NCI-H146 (cell line): ENCODE measurements around the gene TECPR1.
A peak's percentile ranks its signal among the peaks of the same experiment; 100 is the strongest.

Source experiments
- DNase-seq: peaks from one replicate; lab custom pipeline; 2025; lab: John Stamatoyannopoulos, UW

TECPR1 gene, protein sequence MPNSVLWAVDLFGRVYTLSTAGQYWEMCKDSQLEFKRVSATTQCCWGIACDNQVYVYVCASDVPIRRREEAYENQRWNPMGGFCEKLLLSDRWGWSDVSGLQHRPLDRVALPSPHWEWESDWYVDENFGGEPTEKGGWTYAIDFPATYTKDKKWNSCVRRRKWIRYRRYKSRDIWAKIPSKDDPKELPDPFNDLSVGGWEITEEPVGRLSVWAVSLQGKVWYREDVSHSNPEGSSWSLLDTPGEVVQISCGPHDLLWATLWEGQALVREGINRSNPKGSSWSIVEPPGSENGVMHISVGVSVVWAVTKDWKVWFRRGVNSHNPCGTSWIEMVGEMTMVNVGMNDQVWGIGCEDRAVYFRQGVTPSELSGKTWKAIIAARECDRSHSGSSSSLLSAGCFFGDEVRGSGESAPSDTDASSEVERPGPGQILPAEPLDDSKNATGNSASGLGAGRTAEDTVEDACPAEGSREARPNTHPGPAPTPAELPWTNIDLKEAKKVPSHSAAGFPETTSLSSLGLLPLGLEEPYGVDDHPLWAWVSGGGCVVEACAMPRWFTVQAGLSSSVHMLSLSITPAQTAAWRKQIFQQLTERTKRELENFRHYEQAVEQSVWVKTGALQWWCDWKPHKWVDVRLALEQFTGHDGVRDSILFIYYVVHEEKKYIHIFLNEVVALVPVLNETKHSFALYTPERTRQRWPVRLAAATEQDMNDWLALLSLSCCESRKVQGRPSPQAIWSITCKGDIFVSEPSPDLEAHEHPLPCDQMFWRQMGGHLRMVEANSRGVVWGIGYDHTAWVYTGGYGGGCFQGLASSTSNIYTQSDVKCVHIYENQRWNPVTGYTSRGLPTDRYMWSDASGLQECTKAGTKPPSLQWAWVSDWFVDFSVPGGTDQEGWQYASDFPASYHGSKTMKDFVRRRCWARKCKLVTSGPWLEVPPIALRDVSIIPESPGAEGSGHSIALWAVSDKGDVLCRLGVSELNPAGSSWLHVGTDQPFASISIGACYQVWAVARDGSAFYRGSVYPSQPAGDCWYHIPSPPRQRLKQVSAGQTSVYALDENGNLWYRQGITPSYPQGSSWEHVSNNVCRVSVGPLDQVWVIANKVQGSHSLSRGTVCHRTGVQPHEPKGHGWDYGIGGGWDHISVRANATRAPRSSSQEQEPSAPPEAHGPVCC

DNA sequence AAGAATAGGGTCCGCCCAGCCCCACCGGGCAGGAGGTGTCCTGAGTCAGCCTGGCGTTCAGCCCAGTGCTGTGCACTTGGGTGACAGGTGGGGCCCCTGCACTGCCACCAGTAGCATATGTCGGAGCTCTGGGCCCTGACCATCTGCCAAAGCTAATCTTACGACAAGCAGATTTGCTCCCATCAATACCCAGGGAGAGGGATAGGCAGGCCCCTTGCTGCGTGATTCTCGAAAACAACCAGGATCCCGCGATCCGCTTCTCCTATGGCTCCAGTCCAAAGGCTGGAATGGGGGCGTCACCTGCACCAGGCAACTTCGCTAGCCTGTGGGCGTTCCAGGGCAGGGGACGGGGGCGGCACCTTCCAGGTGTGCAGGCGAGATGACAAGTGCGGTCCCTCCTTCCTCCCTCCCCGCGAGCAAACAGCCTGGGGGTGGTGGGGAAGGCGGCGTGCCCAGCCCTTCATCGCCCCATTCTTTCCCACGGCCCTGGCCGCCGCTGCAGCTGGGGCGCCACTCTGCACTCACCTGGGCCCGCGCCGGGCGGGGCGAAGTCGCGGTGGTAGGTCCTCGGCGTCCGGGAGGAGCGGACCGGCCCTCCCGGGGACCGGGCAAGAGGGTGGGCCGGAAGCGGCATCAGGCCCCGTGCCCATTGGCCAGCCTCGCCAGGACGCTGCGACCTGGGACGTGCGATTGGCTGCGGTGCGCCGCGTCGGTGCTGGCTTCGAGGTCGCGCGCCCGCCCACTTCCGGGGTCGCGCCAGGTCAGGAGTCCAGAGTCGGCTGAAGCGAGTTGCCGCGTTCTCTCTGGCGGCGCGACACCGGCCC is at the start of gene TECPR1:
Gene TECPR1, minus strand, starts transcription at position 632 of the 824 bp plus-strand sequence. CDS start 6,086 bp downstream, outside the sequence.
- peak; percentile 94 for DNase-seq

DNA sequence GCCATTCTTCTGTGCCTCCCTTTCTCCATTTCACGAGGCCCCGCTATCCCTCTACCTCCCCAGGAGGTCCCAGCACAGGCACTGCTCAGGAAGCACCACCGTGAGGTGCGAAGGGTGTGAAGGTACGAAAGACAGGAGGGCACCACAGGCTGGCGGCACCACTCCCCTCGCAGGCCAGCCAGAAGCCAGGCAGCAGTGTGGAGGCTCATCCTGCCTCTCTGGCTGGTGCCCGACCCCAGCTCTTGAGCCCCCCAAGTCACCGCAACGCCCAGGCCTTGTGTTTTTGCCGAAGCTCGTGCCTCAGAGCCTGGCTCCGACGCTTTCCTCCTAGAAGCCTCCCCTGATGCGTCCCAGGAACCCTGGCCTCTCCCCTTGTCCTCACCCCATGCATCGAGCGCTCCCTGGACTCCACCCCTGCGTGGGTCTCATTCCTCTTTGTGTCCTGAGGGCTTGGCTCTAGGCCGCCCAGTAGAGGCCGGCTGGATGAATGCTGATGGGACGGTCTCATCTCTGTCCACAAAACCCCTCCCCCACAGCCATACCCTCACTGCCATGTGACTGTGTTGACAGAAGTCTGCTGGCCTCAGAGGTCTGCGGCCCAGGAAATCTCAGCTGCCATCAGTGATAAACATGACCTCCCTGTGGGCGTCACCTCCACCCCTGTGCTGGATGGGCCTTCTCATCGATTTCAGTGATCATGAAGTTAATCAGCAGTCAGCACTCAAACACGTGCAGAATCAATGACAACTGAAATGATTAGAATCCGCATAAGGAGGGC is 48.8 kb upstream of the TECPR1 start:
- no peak for DNase-seq

DNA sequence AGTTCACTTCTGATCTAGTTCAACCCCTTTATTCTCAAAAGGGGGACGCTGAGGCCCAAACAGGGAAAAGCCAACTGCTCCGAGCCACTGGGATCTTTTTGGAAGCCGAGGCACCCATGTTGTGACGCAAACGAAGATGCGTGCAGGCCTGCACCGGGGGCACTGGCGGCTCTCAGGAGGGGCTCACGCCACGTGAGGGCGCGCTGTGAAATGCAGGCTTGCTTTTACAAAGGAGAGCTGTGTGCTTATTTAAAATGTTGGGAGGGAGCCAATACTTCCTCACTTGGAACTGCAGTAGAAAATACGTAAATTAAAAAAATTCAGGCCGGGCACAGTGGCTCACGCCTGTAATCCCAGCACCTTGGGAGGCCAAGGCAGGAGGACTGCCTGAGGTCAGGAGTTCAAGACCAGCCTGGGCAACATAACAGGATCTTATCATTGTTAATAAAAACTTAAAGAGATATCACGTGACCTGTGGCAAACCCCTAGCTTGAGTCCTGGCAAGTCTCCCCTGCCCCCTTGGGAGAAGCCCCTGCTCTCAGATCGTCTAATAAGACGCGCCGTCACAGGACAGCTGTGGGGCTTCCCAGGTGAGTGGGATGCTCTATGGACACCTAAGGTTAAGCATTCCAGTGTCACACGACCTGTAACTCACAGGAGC is 45.7 kb upstream of the TECPR1 start:
- no peak for DNase-seq

DNA sequence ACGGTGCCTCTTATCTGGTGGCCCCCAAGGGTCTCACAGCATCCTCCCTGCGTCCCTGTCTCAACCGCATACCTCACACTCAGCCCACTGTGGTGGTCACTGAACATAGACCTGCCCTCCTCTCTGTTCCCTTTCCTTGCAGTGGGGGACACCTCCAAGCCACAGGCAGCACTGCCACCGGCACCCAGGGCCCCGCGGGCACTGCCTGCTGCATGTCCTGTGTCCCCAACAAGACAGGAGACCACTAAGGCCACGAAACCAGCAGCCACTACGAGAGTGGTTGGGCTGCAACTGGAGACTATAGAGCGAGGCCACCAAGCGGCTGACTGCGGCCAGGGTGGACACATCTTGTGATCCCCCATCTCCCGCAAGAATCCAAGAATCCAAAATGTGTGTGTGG is 44.8 kb upstream of the TECPR1 start:
- no peak for DNase-seq

DNA sequence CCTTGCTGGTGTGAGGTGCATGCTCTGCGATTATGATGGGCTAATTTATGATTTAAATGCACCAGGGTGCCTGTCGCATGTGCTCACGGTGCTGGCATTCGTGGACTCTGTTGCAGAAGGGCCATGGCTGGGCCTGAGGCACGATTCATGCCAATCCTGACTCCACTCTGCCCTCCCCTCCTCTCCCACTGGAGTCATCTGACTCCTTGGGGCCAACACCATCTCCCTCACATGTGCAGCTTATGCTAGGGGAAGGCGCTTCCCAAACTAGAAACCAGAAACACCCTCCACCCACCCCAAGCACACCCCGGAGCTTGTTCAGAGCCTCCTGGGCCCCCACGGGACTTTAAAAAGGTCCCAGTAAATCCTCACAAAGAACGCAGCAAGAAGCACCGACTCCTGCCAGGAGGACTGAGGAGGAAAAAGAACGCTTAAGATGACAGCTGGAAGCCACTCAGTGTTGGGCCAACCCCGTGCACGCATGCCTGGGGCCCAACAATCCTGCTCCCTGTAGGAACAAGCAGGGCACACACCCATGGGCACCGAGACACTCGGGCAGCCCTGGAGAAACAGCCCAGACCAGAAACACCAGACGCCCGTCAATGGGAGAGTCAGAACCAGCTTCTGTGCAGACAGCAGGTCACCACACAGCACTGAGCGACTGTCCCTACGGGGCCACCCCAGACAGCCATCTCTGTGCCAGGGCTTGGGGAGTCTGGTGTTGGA is 43.6 kb upstream of the TECPR1 start:
- no peak for DNase-seq

DNA sequence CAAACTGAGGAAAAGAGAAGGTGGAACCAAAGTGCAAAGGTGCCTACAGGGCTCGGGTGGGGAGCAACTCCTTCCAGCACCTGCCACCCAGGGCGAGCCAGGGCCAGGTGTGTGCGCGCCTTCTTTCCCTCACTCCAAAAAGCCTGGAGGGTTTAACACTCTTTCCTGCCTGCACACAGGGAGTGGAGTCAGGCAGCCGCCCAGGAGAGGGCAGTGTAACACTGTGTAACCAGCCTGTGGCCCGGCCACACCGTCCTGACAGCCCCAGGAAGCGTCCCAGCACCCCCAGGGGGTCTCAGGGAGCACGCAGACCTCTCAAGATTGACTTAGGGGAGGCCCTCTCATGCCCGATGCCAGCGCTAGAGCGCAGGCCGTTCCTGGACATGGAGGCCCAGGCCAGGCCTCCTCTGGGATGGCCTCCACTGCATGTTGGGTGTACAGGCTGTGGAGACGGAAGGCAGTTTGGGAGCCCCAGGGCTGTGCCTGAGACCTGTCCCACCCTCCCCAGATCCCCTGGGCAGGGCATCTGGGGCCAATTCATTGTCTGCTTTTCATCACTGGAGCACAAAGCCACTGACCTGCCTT is 42.9 kb upstream of the TECPR1 start:
- DNase-seq: peak; percentile 70

DNA sequence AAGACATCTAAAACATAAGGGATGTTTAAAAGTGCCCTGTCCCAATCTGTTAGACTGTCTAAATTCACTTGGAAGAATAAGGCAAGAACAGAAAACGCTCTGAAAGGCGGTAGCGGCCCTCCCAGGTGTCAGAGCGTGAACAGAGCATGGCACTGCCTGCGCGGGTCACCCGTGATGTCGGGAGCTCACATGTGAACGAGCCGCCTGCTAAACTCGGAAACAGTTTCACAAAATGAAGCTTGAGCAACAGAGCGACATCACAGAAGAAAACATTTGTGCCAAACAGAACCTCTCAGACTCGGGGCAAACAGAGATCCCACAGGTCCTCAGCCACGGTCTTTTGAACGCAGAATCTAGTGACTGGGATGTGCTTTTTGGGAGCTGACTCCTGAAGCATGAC is 42.3 kb upstream of the TECPR1 start:
- no peak for DNase-seq

DNA sequence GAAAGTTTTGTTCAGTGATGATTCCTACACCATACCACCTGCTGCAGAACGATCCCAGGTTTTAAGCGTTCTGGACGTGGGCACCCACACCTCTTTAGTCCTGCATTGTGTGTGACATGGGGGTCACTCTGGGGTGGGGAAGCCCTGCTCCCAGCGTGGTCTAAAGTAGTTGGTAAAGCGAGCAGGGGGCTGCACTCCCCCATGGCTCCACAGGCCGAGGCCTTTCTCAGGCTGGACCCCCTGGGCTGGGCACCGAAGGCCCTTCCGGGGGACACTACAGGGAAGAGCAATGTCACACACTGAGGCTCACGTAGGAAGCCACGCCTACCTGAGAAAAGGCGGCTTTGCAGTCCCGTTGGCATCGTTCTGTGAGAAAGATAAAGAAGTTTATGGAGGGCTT is 41.7 kb upstream of the TECPR1 start:
- DNase-seq: no peak

DNA sequence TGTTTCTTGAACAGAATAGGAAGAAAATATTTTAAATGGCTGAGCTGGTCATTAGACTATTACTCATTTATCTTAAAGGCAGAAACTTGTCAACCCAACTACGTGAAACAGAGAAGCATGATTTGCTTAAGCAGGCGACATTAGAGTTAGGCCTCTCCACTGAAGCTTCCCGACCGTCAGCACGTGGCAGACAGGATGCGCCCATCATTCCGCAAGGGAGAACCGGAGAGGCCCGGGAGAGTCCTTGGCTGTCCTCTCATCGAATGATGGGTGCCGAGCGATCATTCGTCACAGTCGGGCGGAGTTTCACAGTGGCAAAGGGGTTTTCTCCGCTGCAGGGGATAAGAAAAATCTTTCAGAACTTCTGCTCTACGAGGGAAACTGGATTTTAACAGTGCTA is 41.2 kb upstream of the TECPR1 start:
- DNase-seq: no peak

DNA sequence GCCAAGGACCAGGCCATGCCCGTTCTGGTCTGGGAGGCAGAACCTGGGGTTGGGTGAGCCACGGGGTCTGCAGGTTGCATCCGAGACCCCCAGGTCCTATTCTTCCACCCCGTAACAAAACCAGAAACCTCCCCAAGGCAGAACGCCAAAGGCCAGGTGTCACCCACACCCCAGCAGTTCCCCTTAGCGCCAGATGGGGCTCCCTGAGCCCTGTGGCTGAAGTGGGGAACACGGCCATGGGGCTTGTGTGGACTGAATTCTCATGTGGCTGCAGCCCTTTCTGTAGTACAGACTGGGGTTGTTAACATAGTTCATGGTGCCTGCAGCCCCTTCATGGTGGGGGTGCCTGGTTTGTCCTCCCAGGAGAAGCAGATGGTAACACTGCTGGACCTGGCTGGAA is 39.7 kb upstream of the TECPR1 start:
- no peak for DNase-seq

DNA sequence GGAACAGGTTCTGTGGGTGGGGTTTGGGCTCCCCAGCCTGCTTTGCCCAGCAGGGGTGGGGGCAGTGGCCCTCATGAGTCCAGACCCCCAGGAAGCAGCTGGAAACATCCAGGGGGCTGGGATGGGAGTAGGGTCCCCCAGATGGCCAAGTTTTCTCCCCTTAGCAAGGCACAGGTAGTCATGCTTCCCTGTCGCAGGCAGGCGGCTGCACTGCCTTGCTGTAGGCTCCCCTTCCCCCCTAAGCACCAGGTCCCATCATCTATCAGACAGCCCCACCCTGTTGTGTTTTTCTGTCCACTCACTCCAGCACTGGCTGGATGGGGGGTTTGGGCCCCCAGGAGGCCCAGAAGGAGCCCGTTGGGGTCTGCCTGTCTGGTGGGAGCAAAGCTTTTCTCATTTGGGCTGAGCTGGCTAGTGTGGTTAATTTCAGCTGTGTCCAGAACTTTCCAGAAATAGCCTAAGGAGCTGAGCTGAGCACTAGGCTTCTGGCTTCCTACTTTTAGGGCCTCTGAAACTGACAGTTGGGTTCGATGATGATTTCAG is 37.4 kb upstream of the TECPR1 start:
- no peak for DNase-seq

DNA sequence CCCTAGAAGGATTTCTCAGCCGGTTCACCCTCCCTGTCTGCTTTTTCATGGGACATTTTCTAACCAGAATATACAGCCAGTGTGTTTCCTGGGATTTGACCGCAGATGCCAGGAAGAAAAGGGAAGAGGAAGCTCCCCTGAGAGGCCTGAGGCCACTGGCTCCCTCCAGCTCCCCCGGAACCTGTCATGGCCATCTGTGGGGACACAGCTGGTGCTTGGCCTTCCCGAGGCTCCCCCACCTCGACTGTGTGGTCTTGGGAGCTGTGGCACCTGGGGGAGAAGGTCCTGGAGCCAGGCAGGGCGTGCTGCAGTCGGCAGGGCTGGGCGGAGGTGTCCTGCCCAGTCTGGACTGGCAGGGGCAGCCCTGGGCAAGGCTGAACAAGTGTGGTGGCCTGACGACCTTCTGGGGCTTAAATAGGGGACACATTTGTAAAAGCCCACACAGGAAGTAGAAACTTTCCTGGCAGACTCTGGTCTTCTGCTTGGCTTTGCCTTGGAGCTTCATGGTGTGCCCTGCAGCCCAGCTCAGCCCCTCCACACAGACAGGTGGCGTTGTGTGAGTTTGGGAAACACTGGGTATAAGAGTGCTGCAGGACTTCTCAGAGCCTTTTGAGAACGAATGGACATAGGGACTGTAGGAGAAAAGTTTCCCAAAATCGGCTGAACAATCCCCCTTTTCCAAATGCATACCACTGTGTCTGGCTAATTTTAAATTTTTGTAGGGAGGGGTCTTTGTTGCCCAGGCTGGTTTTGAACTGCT is 36.2 kb upstream of the TECPR1 start:
- no peak for DNase-seq

DNA sequence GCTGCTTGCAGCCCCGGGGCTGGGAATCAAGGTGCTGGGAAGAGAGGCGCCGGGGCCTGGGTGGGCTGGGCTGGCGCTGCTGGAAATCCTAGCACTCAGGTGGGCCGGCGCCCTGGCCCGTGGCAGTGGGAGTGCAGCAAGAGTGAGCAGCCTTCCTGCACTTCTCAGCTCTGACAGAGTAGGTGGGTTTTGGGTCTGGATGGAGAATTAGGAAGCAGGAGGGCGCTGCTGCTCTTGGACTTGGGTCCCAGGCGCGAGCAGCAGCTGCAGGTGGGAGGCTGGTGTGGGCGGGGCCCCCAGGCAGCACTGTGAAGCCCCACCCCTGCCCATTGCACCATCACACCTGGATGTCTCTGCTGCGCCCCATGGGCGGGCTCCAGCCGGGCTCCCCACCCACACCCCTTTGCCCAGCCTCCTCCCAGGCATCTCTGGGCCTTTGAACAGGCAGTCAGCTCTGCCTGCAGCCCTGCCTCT is 35.5 kb upstream of the TECPR1 start:
- peak; percentile 59 for DNase-seq

DNA sequence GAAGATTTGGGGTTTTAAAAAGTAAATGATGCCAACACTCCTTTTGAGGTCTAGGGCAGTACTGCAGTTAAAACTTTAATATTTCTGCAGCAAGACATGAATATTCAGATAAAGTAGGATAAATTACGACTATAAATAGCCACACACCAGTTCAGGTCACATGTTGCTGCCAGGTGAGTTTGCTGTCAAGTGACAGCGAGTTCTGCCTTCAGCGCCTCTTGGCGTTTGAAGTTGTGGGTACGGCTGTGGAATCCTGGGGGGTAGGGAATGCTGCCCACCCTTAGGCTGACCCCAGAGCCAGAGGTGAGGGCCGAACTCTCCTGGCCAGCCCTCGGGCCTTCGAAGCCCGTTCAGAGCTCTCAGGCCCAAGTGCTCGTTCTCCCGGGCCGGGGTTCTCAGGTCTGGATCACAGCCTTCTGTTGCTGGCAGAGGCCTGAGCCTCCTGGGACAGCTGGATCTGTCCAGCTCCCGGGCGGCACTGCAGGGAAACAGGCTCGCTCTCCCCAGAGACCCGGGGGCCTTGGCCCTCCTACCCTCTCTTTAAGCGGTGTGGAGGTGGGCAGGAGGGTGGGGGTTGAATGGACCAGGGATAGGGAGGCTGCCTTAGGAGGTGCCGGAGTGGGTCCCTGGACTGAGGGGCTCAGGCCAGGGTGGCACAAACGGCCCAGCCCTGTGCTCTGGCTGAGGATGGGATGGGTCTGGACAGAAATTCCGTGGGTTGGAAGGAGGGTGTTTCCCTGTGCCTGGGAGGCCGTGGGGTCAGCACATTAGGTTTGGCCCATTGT is 34.9 kb upstream of the TECPR1 start:
- no peak for DNase-seq

DNA sequence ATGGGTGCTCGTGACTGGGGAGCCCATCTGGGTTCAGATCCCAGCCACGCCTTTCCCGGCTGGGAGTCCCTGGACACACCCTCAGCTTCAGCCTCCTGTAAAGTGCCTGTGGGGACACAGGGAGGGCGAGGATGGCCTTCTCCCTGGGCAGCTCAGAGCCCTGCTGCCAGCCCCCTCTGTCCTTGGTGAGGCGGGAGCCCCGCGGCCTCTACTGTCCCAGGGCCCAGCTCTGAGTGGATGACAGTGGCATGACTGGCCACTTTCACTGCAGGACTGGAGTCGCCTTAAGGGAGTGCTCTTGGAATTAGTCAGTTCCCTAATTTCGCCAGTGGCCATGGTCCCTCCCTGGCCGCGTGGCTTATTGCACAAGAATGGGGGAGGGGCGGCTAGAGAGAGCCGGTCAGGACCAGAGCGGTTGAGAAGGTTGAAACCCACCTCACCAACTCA is 34.1 kb upstream of the TECPR1 start:
- no peak for DNase-seq

DNA sequence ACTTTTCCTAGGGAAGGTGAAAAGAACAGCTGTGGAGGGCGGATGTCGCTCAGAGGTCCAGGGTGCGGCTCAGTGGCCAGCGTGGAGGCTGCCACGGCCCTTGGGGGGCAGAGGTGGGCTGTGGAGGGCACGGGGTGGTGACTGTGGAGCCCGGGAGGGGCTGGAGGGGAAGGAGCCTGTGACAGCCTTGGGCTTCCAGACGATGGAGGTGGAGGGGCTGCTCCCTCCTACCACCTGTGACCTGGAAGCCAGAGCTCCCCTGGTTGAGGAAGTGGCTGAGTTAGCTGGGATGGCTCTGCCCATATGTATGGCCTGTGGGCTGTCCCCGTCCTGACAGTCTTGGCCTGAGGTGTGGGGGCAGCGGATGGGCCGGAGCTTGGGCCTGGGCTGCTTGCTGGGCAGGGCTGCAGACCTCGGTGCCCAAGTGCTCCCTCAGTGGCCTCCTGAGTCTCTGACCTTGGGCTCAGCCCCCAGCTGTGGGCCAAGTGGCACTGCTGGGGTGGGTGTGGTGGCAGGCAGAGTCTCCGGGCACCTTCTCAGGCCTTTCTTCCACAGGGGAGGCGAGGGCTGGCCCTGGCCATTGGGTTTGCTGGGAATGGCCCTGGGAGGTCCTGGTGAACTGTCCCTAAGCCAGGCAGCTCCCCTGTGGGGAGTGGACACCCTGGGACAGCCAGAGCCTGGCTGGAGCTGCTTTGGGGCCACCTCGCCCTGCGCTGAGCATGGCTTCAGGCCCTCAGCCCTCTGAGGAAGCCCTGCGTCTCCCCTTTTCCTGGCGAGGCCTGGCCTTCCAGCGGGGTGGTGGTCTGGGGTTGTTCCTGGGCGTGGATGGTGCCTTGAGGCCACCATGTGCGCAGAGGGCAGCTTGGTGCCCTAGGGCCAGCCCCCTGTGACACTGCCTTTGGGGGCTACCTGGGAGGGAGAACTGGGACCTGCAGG is 33.4 kb upstream of the TECPR1 start:
- DNase-seq: no peak
